ENCODE measurements around the gene FAM120B.

FAM120B gene

DNA sequence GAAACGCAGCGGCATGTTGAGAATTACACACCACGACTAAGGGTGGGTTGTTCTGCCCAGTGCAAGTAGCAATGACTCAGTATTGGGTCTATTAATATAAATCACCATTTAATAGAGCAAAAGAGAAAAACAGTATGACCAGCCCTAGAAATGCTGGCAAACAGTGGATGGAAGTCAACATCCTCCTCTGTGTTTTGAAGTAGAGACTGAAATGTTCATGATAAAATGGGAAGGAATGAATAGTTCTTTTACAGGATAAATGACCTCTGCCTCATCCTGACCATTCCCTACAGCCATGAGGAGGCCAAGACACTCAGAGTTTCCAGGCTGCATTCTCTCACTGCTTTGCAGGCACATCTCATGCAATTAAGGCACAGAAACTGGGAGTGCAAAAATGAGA is 134.8 kb downstream of the FAM120B start:
- Histone ChIP-seq H3K79me2 (ENCODE audit: insufficient read depth, low read length) (no peaks in the 10 kb centered on the region), H3K9ac (ENCODE audit: low read depth, low read length) (no peak overlapping the region), H4K20me1 (ENCODE audit: insufficient read depth, low read length) (no peaks in the 10 kb centered on the region), H3K9me3 (ENCODE audit: insufficient read depth, low read length, severe bottlenecking) (peaks cover under 1% of the 10 kb centered on the region), H3K27ac (ENCODE audit: low read length) (no peak overlapping the region), H3K4me2 (ENCODE audit: insufficient read depth, low read length) (no peak overlapping the region), H3K27me3 (ENCODE audit: insufficient read depth, low read length, poor library complexity) (no peaks in the 10 kb centered on the region), H3K4me1 (ENCODE audit: insufficient read depth, low read length) (no peaks in the 10 kb centered on the region), H3K36me3 (ENCODE audit: insufficient read depth, low read length) (no peaks in the 10 kb centered on the region), H3K4me3 (ENCODE audit: low read depth in 1 of 2, low read length in 2 of 2) (no peak overlapping the region), H2AFZ (ENCODE audit: low read depth, low read length) (no peak overlapping the region)
- DNase-seq (no peak), ATAC-seq (ENCODE audit: insufficient read depth, low read depth) (no peak)
- TF ChIP-seq EZH2 (IDR thresholded peaks at IDR 0.05; ENCODE audit: borderline replicate concordance, low read depth, low read length, severe bottlenecking): no peak
- TF ChIP-seq, protein P1, sequence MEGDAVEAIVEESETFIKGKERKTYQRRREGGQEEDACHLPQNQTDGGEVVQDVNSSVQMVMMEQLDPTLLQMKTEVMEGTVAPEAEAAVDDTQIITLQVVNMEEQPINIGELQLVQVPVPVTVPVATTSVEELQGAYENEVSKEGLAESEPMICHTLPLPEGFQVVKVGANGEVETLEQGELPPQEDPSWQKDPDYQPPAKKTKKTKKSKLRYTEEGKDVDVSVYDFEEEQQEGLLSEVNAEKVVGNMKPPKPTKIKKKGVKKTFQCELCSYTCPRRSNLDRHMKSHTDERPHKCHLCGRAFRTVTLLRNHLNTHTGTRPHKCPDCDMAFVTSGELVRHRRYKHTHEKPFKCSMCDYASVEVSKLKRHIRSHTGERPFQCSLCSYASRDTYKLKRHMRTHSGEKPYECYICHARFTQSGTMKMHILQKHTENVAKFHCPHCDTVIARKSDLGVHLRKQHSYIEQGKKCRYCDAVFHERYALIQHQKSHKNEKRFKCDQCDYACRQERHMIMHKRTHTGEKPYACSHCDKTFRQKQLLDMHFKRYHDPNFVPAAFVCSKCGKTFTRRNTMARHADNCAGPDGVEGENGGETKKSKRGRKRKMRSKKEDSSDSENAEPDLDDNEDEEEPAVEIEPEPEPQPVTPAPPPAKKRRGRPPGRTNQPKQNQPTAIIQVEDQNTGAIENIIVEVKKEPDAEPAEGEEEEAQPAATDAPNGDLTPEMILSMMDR (IDR thresholded peaks at IDR 0.05; ENCODE audit: borderline replicate concordance, extremely low read depth, low read length, poor library complexity, severe bottlenecking): no peak

DNA sequence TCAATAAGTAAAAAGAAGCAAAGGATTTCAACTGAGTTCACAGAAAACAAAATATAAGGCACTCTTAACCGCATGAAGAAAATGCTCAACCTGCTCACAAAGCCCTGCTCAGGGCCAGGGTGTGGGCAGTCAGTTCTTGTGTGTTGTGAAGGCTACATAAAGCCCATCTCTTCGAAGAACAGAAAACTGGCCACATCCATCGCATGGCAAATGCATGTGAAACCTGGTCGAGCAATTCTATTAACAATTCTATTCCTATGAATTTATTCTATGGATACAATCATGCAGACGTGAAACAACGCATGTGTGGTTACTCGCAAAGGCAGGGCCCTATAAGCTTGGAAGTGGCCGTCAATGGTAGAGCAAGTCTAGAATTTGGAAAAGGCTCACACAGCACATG is 136.0 kb downstream of the FAM120B start:
- no peaks in the 10 kb centered on the region for H3K79me2 ChIP-seq (ENCODE audit: insufficient read depth, low read length)
- H3K36me3 ChIP-seq (ENCODE audit: insufficient read depth, low read length): no peaks in the 10 kb centered on the region
- ATAC-seq (ENCODE audit: insufficient read depth, low read depth): no peak
- no peak overlapping the region for H3K27ac ChIP-seq (ENCODE audit: low read length)
- no peaks in the 10 kb centered on the region for H4K20me1 ChIP-seq (ENCODE audit: insufficient read depth, low read length)
- H3K9me3 ChIP-seq (ENCODE audit: insufficient read depth, low read length, severe bottlenecking): no peaks in the 10 kb centered on the region
- no peaks in the 10 kb centered on the region for H3K27me3 ChIP-seq (ENCODE audit: insufficient read depth, low read length, poor library complexity)
- H3K4me3 ChIP-seq (ENCODE audit: low read depth in 1 of 2, low read length in 2 of 2): no peak overlapping the region
- no peak overlapping the region for H3K9ac ChIP-seq (ENCODE audit: low read depth, low read length)
- no peak overlapping the region for H2AFZ ChIP-seq (ENCODE audit: low read depth, low read length)
- no peak for DNase-seq
- no peak for TF ChIP-seq EZH2 (IDR thresholded peaks at IDR 0.05; ENCODE audit: borderline replicate concordance, low read depth, low read length, severe bottlenecking)
- TF ChIP-seq, protein P1 (IDR thresholded peaks at IDR 0.05; ENCODE audit: borderline replicate concordance, extremely low read depth, low read length, poor library complexity, severe bottlenecking): no peak
- no peak overlapping the region for H3K4me2 ChIP-seq (ENCODE audit: insufficient read depth, low read length)
- no peaks in the 10 kb centered on the region for H3K4me1 ChIP-seq (ENCODE audit: insufficient read depth, low read length)

DNA sequence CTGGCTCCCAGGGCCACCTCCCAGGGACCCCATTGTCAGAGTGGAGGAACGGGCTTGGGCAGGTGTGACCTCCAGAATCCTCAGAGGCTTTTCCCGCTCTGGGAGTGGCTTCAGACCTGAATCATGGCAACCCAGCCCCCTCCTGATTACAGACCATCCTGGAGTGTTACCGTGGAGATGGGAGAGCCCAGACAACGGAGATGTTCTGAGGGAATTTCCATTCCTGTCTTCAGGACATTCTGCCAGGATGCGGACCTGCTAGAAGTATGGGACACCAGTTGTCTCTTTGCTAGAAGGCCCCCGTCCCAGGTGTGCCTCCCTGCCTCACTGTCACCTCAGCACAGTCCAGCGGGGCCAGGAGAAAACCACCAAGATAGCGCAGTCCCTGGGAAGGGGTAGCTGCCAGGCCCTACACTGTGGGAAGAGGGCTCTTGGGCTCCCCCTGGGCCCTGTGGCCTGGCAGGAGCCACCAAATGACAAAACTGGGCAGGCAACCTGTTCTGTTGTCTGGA is 136.6 kb downstream of the FAM120B start:
- Histone ChIP-seq H3K79me2 (ENCODE audit: insufficient read depth, low read length) (no peaks in the 10 kb centered on the region), H3K9ac (ENCODE audit: low read depth, low read length) (no peak overlapping the region), H3K27me3 (ENCODE audit: insufficient read depth, low read length, poor library complexity) (no peaks in the 10 kb centered on the region), H3K4me2 (ENCODE audit: insufficient read depth, low read length) (no peak overlapping the region), H2AFZ (ENCODE audit: low read depth, low read length) (no peak overlapping the region), H3K27ac (ENCODE audit: low read length) (no peak overlapping the region), H4K20me1 (ENCODE audit: insufficient read depth, low read length) (no peaks in the 10 kb centered on the region), H3K9me3 (ENCODE audit: insufficient read depth, low read length, severe bottlenecking) (no peaks in the 10 kb centered on the region), H3K36me3 (ENCODE audit: insufficient read depth, low read length) (no peaks in the 10 kb centered on the region), H3K4me1 (ENCODE audit: insufficient read depth, low read length) (no peaks in the 10 kb centered on the region), H3K4me3 (ENCODE audit: low read depth in 1 of 2, low read length in 2 of 2) (no peak overlapping the region)
- TF ChIP-seq, protein P1 (IDR thresholded peaks at IDR 0.05; ENCODE audit: borderline replicate concordance, extremely low read depth, low read length, poor library complexity, severe bottlenecking): no peak
- TF ChIP-seq EZH2 (IDR thresholded peaks at IDR 0.05; ENCODE audit: borderline replicate concordance, low read depth, low read length, severe bottlenecking): no peak
- ATAC-seq (ENCODE audit: insufficient read depth, low read depth) (no peak), DNase-seq (no peak)
